ENCODE data around the gene EMD.
"Not testable (repeated sequence)": the region's sequence is repeated elsewhere in the genome, so short reads cannot be mapped to it uniquely, and the experiment has no call there.

Gene EMD

DNA sequence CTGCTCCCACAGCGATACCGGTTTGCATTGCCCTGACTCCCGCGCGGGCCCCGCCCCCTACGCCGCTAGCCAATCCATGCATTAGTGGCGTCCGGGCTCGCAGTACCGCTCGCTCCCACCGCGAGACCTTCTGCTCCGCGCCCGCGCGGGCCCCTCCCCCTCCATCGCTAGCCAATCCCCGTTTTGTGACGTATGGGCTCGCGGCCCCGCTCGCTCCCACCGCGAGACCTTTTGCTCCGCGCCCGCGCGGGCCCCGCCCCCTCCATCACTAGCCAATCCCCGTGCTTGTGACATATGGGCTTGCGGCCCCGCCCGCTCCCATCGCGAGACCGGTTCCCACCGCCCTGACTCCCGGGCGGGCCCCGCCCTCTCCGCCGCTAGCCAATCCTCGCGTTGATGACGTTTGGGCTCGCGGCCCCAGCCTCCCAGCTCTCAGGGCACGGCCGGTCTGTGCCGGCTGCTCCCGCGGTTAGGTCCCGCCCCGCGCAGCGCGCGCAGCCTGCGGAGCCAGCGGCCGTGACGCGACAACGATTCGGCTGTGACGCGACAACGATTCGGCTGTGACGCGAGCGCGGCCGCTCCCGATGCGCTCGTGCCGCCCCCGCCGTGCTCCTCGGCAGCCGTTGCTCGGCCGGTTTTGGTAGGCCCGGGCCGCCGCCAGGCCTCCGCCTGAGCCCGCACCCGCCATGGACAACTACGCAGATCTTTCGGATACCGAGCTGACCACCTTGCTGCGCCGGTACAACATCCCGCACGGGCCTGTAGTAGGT lies at the start of gene EMD:
Gene EMD (plus strand): TSS at position 497 of the 770 bp plus-strand sequence. CDS start 190 bp downstream, at position 687.
- peak; percentile 91 for DNase-seq

DNA sequence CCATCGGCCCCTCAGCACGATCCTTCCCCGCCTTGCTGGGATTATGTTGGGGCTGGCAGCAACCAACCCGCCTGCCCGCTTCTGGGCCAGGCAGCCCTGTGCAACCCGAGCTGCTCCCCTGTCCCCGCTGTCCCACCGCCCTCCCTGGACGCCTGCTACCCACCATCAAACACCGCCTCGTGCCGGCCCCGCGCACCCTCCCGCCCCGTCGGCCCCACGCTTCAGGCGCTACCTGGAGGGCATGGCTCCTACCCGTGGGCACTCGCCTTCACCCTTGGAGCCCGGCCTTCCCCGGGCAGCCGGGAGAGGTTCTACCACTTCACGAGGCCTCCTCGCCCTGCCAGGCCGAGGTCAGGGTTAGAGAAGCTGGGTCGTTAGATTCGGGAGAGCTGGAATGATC lies 46.5 kb upstream of the EMD start:
- no peak for DNase-seq

DNA sequence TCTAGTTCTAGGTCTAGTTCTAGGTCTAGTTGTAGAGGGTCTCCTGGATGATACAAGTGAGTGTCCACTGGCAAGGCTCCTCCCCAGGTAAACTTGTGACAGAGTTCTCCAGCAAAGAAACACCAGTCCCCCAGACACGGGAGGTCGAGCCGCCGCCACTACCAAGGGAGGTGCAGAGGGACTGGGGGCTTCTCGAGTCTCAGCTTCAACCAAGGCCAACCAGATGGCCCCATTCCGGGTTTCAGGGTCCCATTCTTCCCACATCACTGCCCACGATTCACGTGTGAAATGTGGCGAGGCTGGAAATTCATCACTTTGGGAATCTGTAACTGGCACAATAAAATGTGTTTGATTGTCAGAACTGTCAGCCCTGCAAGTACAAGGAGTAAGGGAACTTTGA lies 46.0 kb upstream of the EMD start:
- DNase-seq = no peak

DNA sequence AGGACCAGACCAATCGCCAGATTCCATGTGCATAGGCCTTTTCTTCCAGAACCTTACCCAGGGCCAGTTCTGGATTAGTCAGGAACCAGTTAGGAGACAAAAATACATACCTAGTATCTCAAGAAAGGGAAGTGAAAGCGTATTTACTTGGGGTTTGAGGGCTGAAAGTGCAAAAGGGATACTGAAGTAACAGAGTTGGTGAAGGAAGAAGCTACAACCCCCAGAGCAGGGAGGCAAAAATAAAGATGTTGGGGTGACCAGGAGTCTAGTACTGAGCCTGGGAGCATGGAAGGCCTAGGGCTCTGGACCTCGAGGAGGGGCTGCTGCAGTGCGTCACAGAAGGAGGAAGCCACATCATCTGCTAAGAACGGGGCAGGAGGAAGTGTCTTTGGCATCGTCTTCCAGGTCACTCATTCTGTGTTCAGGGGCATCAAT lies 45.2 kb upstream of the EMD start:
- no peak for DNase-seq

DNA sequence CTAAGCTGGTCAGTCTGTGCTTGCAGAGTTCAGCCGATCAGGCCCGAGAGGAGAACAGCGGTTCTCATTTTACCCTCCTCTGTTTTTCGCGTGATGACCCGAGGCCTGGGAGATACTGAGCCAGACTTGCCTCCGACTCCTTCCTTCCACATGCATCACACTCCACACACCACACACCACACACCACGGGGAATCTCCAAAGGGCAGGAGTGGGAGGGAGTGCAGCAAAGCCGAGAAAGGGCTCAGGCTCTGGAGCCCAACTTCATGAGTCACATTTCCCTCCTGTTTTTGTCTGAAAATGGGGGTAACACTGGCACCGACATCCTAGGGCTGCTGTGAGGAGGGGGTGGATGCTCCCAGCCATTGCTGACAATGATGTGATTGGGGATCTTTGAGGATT lies 44.6 kb upstream of the EMD start:
- DNase-seq = no peak

DNA sequence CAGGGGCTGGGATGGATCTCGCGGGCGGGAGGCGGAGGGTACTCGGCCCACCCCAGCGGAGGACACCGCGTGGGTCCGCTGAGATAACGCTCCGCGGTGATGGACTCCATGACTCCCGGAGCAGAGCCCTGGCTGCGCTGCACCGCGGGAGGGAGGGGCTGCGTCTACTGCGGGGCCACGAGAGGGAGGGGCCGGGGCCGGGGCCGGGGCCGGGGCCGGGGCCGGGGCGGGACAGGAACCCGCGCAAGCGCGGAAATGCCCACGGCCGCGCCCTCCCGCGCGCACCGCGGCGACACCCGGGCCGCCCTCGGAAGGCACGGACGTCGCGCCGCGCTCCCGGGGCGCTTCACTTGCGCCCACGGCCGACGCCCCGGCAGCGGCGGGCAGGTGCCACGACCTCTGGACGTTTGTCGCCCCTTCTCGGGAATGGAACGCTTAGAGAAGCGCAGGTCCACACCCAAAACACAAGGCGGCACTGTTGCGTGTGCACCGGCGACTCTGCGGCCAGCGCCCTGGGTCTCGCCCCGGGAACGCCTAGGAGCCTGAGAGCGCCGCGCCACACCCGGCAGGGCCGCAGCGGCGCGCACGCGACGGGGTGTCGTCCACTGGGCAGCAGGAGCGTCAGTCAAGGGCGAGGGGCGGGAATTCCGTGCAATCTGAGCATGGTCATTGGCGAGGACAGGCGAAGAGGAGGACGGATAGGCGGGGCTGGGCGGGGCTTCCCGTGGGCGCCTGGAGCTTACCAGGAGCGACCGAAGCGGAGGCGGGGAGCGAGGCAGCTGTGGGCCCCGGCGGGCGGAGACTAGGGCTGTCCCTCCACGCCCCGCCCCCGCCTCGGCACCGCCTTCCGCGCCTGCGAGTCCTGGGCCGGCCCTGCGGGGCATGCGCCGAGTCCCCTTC lies 37.4 kb upstream of the EMD start:
- not testable (repeated sequence) for DNase-seq

DNA sequence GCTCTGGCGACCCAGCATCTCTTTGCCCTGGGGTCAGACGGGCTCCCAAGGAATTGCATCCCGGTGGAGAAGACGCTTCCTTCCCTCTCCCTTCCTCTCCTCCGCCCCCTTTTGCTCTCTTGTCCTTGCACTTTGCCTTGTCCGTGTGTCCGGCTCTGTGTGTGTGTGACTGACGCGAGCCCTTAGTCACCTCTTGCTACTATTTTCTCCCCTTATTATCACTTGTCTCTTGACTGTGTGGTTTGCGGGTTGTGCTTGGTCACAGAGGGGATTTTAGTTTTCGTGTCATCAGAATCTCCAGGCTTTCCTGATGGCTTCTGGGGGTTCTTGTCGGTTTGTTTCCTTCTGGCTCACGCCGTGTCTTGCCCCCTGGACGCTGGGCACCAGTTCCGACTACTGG lies 36.0 kb upstream of the EMD start:
- DNase-seq = not testable (repeated sequence)

DNA sequence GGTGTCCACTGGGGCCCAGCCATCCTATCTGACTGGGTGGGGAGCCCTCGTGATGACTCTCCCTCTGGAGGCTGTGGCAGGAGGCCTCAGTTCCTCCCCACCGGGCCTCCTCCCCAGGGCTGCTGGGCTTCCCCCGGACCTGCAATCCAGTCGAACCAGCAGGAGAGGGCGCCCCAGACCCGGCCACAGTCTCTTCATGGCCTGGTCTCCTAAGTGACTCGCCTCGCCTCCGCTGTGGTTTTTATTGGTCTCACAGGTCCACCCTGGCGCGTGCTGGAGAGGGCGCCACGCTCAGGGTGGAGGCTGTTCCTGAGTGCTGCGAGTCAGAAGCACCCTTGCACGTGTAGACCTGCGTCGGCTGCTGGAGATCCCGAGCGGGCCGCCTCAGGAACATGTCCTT lies 35.5 kb upstream of the EMD start:
- not testable (repeated sequence) for DNase-seq

DNA sequence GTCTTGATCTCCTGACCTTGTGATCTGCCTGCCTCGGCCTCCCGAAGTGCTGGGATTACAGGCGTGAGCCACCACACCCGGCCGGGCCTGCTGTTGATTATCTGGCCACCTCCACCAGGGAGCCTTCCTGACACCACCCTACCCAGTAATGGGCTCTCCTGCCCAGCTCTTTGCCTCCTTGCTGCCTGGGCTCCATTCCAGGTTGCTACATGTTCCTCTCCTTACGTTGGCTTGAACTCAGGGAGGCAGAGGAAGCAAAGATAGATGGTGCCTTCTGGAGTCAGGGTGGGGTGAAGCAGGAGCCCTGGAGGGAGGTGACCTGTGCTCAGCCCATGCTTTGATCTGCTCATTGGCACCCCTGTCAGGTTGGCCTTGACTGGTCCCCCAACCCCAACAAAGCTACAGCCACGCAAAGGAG lies 31.0 kb upstream of the EMD start:
- no peak for DNase-seq

DNA sequence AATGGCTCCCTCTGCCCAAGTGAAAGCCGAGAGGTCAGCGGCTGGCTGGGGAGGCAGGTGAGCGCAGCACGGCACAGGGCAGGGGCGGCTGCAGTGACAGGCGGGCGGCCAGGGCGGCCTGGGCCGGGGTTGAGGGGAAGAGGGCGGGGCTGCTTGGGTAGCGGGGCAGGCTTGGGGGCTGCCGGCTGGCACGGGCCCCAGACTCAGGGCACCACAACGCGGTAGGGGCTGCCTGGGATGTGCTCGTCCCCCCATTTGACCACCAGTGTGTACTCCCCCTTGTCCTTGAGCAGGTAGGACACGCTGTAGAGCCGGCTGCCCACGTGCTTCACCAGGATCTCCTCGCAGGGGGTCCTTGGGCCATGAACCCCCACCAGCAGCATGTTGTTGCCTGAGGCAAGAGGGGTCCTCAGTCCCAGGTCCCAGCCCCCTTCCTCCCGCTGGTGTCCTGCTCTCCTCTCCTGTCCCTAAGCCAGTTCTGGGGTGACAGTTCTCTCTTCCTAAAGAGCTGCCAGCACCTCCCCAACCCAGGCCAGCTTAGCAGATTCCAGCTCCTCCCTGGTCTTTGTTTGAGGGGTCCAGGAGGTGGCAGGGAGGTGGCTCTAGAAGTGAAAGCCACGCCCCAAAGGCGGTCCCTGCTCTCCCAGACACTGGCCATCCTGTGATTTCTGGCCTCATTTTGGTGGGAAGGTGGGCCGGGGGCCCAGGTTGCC lies 30.3 kb upstream of the EMD start:
- DNase-seq = no peak

DNA sequence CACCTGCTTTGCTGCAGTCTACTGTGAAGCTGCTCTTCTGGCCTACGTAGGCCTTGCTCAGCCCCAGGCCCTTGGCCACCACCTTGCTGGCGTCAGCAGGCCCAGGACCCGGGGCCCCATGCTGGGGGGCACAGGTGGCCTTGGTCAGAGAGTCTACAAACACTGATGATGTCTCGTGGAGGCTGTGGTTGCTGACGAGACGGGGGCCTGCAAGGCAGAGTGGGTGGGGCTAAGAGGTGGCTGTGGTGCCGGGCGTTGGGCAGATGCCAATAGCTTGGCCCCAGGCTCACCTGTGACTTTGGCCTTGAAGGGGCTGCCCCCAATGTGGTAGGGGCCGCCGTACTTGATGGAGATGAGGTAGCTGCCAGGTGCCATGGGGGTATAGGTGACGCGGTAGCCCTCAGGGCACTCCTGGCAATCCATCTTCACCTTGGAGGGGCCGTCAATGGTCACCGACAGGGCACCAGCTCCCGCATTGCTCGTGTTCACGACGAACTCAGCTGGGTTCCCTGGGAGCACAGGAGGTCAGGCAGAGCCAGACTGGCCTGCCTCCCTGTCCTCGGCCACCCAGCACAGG lies 29.6 kb upstream of the EMD start:
- DNase-seq = no peak

DNA sequence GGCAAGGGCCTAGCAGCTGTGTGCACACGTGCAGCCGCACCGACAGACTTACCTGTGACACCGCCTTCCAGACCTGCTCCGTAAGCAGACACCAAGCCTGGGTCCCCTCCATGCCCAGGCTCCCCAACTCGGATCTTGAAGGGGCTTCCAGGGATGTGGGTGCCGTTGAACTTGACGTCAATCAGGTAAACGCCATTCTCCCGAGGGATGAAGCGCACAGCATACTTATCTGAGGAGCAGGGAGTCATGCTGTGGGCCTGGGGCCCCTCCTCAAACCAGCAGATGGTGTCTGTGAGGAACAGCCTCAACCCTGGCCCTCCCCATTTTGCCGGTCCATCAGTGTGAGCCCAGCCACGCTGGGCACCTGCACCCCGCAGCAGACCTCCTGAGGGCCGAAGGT lies 29.1 kb upstream of the EMD start:
- DNase-seq = no peak

DNA sequence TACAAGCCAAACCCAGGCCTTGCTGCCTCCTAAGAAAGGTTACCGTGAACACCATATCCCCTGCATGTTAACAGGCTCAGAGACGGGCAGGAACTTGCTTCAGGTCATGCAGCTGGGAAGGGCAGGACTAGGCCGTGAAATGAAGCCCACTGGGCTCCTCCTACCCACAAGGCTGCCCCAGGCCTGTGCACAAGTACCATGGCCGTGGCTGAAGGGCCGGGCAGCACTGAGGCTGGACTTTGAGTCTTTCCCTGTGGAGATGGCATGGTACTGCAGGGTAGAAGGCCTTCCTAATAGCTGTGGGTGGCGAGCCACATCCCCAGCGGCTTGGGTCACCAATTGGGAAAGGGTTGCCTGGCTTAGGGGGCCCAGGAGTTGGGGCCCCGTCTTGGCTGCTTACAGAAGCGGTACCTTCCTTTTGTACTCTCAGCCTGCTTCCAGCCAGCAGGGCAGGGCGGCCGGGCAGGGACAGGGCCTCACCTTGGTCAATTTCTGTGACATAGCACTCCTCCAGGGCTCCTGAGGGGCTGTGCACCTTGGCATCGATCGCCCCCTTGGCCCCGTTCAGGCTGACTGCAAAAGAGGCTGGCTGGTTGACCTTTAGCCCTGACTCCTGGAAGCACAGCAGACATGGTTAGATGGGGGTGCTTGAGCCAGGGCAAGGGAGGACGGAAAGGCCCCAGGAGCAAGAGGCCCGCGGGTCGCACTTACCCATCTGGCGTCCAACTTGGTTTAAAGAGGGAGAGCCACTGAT lies 28.5 kb upstream of the EMD start:
- DNase-seq = no peak

DNA sequence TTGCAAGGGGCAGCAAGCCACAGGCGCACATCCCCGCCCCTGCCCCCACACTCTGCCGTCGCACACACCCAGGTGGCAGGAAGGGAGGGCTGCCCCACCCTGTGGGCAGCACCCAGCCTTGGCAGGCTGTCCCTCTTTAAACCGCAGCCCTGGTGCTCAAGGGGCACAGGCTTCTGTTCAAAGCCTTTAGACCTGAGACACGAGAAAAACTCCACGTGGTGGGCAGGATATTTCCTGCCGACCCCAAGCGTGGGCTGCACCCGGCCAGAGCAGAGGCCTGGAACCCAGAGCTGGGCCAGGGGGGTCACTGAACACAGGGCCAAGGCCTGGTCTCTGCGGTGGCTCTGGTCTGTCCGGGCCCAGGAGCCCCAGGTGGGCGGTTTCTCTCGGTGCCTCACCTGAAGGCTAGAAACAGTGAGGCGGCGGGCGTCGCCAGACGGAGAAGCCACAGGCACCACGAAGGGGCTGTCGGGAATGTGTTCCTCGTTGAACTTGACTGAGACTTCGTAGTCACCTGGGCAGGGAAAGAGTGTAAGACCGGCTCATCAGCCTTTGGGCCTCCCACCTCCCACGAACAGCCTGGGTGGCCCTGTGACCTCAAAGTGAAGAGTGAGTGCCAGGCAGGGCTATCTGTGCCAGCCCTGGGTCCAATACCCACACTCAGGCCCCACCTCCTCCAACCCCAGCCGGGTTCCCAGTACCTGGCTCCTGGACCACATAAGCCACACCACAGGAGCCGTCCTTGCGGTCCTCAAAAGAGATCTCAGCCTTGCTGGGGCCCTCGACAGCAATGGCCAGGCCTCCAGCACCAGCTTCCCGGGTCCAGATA lies 27.7 kb upstream of the EMD start:
- DNase-seq = no peak

DNA sequence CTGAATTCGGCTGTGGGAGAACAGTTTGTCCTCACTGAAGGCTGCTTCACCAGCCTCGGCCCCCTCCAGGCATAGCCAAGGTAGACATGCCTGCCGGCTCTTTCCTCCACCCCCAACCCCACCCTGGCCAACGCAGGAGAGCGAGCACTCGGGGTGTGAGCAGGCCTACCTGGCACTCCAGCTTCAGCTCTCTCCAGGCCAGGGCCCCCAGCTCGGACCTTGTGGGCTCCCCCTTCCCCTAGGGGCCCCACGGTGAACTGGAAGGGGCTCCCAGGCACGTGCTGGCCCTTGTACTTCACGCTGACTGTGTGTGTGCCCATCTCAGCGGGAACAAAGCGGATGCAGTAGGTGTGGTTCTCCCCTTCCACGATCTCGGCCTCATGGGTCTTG lies 27.1 kb upstream of the EMD start:
- DNase-seq = no peak

DNA sequence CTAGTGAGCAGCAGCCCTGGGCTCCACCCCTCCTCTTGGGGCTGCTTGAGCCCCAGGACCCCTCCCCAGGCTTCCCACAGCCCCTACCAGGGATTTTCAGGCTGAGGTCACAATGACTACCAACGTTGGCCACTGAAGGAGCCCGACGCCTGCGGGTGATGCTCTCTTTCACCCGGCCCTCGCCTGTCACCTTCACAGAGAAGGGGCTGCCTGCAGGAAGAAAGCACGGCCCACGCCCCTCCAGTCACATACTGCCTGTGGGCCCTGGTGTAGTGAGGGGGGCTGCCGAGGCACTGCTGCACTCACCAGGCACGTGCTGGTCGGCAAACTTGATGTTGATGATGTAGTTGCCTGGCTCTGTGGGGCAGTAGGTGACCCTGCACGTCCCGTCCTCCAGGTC lies 26.6 kb upstream of the EMD start:
- no peak for DNase-seq

DNA sequence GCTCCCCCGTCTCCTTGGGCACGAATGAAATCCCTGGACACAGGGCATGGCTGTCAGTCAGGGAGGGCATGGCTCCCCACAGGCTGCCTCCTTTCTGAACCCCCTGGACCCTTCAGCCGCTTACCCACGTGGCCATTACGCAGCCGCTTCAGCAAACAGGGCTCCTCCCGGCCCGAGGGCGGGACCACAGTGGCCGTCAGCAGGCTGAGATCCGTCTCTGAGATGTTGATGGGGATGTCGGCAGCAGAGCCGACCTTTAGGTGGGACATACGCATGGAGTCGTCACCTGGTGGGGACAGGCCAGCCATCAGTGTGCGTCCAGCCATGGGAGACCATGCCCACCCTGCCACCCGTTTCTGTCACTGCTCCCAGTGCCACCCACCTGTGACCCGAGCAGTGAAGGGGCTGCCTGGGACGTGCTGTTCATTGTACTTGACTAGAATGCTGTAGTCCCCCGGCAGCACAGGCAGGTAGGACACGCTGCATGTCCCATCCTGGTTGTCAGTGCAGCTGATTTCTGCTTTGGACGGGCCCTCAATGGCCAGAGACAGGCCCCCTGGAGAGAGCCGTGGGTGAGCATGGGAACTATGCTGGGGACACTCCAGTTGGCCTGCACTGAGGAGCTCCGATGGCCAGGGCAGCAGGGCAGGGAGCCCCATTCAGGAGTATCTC lies 25.8 kb upstream of the EMD start:
- DNase-seq = no peak

DNA sequence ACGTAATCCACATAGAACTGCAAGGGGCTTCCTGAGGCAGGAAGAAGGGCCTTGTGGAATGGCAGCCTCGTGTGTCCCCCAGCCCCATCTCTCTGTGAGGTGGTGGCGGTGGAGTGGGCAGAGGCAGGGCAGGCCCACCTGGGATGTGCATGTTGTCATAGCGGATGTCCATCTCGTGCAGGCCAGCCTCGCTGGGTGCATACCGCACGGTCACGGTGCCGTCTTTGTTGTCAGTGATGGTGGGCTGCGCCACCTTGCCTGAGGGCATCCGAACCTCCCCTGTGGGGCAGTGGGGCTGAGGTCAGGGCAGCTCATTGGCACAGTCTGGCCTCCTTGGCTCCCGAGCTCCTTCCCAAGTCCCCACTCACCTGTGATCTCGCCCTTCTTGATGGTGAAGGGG lies 25.1 kb upstream of the EMD start:
- DNase-seq = no peak

DNA sequence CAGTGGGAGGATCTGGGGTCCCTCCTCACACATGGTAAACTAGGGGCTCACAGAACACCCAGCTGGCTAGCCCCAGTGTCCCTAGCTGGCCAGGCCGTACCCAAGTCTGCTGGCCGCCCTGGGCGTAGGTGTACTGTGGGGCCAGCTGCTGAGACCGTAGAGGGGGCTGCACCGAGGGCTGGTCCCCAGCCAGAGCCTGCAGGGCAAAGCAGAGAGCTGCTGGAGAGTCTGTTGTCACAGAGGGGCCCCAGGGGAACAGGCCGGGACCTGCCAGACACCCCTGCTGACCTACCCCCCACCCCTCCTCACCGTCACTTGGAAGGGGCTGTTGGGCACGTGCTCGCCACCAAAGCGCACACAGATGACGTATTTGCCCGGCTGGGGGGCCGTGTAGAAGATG lies 24.6 kb upstream of the EMD start:
- DNase-seq = no peak

DNA sequence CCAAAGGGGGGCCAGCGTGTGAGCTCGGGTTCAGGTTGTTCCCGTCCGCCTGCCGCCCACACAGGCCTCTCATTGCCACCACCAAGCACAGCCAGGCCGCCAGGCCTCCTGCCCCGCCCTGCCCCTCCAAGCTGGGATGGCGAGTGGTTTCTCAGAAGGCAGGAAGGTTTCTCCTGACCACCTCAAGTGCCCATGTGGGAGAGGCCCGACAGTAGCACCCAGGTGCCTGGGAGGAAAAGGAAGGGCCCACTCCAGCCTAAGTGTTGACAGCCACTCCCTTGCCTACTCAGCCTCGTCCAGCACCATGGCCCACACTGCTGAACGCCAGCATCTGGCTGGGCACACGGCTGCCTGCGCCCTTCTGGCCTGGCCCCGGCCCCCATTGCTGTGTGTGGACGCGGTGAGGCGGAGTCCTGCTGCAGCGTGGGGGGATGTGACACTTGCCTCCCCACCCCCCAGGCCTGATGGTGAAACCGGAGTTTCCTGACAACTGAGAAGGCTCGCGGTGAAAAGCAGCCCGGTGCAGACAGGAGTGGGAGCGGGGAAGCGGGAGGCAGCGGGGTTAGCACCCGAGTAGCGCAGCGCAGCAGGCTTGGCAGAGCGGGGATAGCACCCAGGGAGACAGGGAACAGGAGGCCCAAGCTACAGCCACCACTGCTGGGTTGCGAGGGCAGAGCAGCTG lies 23.9 kb upstream of the EMD start:
- DNase-seq = no peak

Data from stimulated activated CD4-positive, alpha-beta T cell treated with anti-CD3 and anti-CD28 coated beads, Interleukin-12 subunit alpha, Interleukin-12 subunit beta, amount 100 ng/mL, for 4 hours (primary cell).